Mesendoderm (in vitro differentiated cells): ENCODE measurements around the gene CCN5.

Experiments used
- DNase-seq: peaks from one replicate; pipeline ENCODE4 v3.0.0; 2013
- H2AK5ac ChIP-seq: 2 replicates; pipeline ENCODE4 v1.6.1; 2013; ENCODE audit warnings: low read length, inconsistent platforms
- H2BK120ac ChIP-seq: 2 replicates; pipeline ENCODE4 v1.6.1; 2013; ENCODE audit warnings: low read depth, mild to moderate bottlenecking, low read length, moderate library complexity, mixed read lengths
- H2BK15ac ChIP-seq: replicated peaks from 2 replicates; pipeline ENCODE4 v1.6.1; 2013; ENCODE audit warnings: low read depth, mild to moderate bottlenecking, moderate library complexity
- H2BK5ac ChIP-seq: 2 replicates; pipeline ENCODE4 v1.6.1; 2013; ENCODE audit warnings: low read length, inconsistent platforms
- H3K18ac ChIP-seq: 2 replicates; pipeline ENCODE4 v1.6.1; 2013; ENCODE audit warnings: mild to moderate bottlenecking, low read length, mixed read lengths
- H3K23ac ChIP-seq: one replicate; pipeline ENCODE4 v1.6.1; 2013; ENCODE audit warnings: low read length
- H3K27ac ChIP-seq: 2 replicates; pipeline ENCODE4 v1.5.1; 2013; ENCODE audit warnings: low read depth, mild to moderate bottlenecking, inconsistent platforms, low read length, moderate library complexity
- H3K27me3 ChIP-seq: 2 replicates; pipeline ENCODE4 v1.6.1; 2013; ENCODE audit warnings: low read length, control low read depth, mild to moderate bottlenecking, inconsistent platforms; ENCODE audit not compliant: insufficient read depth, poor library complexity
- H3K36me3 ChIP-seq: 2 replicates; pipeline ENCODE4 v1.6.1; 2013; ENCODE audit warnings: low read length, inconsistent platforms; ENCODE audit not compliant: control insufficient read depth, insufficient read depth
- H3K4ac ChIP-seq: one replicate; pipeline ENCODE4 v1.6.1; 2013; ENCODE audit warnings: low read depth, mild to moderate bottlenecking, low read length, moderate library complexity
- H3K4me1 ChIP-seq: 2 replicates; pipeline ENCODE4 v1.6.1; 2013; ENCODE audit warnings: low read depth, low read length, inconsistent platforms; ENCODE audit not compliant: control insufficient read depth
- H3K4me2 ChIP-seq: 2 replicates; pipeline ENCODE4 v1.6.1; 2013; ENCODE audit warnings: low read length
- H3K4me3 ChIP-seq: 2 replicates; pipeline ENCODE4 v1.5.1; 2013; ENCODE audit warnings: mild to moderate bottlenecking, low read length
- H3K56ac ChIP-seq: one replicate; pipeline ENCODE4 v1.6.1; 2013; ENCODE audit warnings: low read length
- H3K79me1 ChIP-seq: 2 replicates; pipeline ENCODE4 v1.6.1; 2013; ENCODE audit warnings: low read length, inconsistent platforms
- H3K79me2 ChIP-seq: 2 replicates; pipeline ENCODE4 v1.6.1; 2013; ENCODE audit warnings: mild to moderate bottlenecking, low read length; ENCODE audit not compliant: control insufficient read depth, insufficient read depth
- H3K9ac ChIP-seq: 2 replicates; pipeline ENCODE4 v1.6.1; 2013; ENCODE audit warnings: low read length, inconsistent platforms
- H4K5ac ChIP-seq: one replicate; pipeline ENCODE4 v1.6.1; 2013; ENCODE audit warnings: low read length
- H4K8ac ChIP-seq: one replicate; pipeline ENCODE4 v1.6.1; 2013; ENCODE audit warnings: low read depth, mild to moderate bottlenecking, control low read depth, low read length, moderate library complexity
- WGBS: extraction: QIAGEN DNeasy Blood & Tissue Kit; methylation state at CpG from one replicate; pipeline ENCODE4 v1.1.7; 2013; ENCODE audit warnings: low lambda C conversion rate, missing lambda C conversion rate; ENCODE audit not compliant: insufficient coverage; ENCODE audit errors: extremely low coverage; 5-methylcytosine and 5-hydroxymethylcytosine counted together

Gene CCN5

DNA sequence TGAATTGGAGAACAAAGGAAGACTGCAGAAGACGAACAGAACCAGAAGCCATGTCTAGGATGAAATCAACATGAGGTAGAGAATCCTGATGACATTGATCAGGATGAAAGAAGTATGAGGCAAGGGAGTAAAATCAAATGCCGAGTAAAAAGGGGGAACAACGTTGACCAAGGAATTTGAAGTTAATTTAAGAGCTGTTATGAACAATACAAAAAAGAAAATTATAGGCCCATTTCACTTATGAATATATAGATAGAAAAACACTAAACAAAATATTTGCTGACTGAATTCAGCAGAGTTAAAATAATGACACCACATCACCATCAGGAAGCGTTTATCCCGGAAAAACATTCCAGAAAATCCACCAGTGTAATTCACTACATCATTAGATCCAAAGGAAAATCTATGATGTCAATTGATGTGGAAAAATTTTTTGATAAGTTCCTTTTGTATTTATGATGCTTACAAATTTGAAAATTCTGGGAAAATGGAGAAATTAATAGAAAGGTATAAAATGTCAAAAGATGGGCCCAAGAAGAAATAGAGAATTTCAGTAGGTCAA, 8.1 kb upstream of the CCN5 start:
- H3K9ac ChIP-seq = no peak overlapping the region
- no peak overlapping the region for H3K4me3 ChIP-seq
- no peak for DNase-seq
- H3K79me2 ChIP-seq = no peaks in the 10 kb centered on the region
- H3K79me1 ChIP-seq = no peaks in the 10 kb centered on the region
- no peak overlapping the region for H3K27ac ChIP-seq
- no peak overlapping the region for H2BK15ac ChIP-seq
- WGBS = no CpG with 5 or more reads among the region's 5 CpGs
- H3K18ac ChIP-seq = no peak overlapping the region
- H3K4ac ChIP-seq = no peak overlapping the region
- no peak overlapping the region for H3K4me2 ChIP-seq
- H4K8ac ChIP-seq = no peak overlapping the region
- H3K23ac ChIP-seq = no peak overlapping the region
- H3K56ac ChIP-seq = no peak overlapping the region
- H3K4me1 ChIP-seq = no peaks in the 10 kb centered on the region
- H3K36me3 ChIP-seq = no peaks in the 10 kb centered on the region
- no peak overlapping the region for H2BK120ac ChIP-seq
- H3K27me3 ChIP-seq = no peaks in the 10 kb centered on the region
- no peak overlapping the region for H2BK5ac ChIP-seq
- H2AK5ac ChIP-seq = no peak overlapping the region
- no peak overlapping the region for H4K5ac ChIP-seq

DNA sequence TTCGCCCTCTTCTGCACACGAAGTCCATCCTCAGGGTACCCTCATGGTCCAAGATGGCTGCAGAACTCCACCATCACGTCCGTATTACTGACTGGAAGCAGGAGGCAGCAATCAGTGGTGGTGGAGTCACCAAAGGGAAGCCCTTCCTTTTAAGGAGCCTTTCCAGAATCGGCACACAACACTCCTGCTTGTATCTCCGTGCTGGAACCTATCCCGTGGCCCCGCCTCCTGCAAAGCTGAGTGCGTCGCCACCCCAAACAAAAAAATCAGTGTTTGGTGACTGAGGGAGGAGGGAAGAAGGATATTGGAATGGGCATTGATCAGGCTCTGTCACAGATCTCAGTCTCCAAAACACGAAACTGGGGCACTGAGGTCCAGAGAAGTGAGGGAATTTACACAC, 5.8 kb upstream of the CCN5 start:
- DNase-seq = no peak

DNA sequence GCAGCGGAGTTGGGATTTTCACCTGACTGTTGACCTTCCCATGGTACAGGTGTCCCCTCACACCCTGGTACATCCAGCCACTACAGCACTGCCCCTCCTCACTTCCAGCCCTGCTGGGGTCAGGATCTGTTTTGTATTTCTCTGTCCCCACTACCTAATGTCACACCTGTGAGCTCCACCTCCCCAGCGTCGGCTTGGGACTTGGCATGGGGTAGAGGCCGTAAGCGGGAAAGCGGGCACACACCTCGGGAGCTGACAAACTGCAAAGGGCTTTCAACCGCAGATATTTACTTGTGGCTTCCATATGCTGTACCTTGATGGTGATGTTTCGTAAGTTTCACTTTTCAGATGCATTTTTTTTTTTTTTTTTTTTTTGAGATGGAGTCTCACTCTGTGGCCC, 5.4 kb upstream of the CCN5 start:
- no peak overlapping the region for H3K4ac ChIP-seq
- H3K27me3 ChIP-seq = no peaks in the 10 kb centered on the region
- H3K36me3 ChIP-seq = no peaks in the 10 kb centered on the region
- no peak overlapping the region for H3K4me3 ChIP-seq
- H4K5ac ChIP-seq = no peak overlapping the region
- no peak for DNase-seq
- no peak overlapping the region for H3K9ac ChIP-seq
- no peak overlapping the region for H3K23ac ChIP-seq
- no peak overlapping the region for H3K56ac ChIP-seq
- no peak overlapping the region for H2BK15ac ChIP-seq
- WGBS = no CpG with 5 or more reads among the region's 9 CpGs
- no peaks in the 10 kb centered on the region for H3K4me1 ChIP-seq
- no peak overlapping the region for H2BK5ac ChIP-seq
- H2AK5ac ChIP-seq = no peak overlapping the region
- H3K79me1 ChIP-seq = no peaks in the 10 kb centered on the region
- no peaks in the 10 kb centered on the region for H3K79me2 ChIP-seq
- no peak overlapping the region for H3K27ac ChIP-seq
- no peak overlapping the region for H2BK120ac ChIP-seq
- no peak overlapping the region for H3K18ac ChIP-seq
- no peak overlapping the region for H4K8ac ChIP-seq
- no peak overlapping the region for H3K4me2 ChIP-seq

More for the DNA sequence above, 5.8 kb upstream of the CCN5 start:
- H2BK120ac ChIP-seq = no peak overlapping the region
- no peak overlapping the region for H4K8ac ChIP-seq
- H3K4me2 ChIP-seq = no peak overlapping the region
- H3K23ac ChIP-seq = no peak overlapping the region
- no peaks in the 10 kb centered on the region for H3K27me3 ChIP-seq
- H3K27ac ChIP-seq = no peak overlapping the region
- no peak overlapping the region for H2BK5ac ChIP-seq
- no peak overlapping the region for H3K9ac ChIP-seq
- no peak overlapping the region for H3K18ac ChIP-seq
- H2AK5ac ChIP-seq = no peak overlapping the region
- H4K5ac ChIP-seq = no peak overlapping the region
- H3K56ac ChIP-seq = no peak overlapping the region
- WGBS = no CpG with 5 or more reads among the region's 11 CpGs
- H3K79me1 ChIP-seq = no peaks in the 10 kb centered on the region
- H3K4me3 ChIP-seq = no peak overlapping the region
- H2BK15ac ChIP-seq = no peak overlapping the region
- H3K79me2 ChIP-seq = no peaks in the 10 kb centered on the region
- H3K4ac ChIP-seq = no peak overlapping the region
- no peaks in the 10 kb centered on the region for H3K36me3 ChIP-seq
- no peaks in the 10 kb centered on the region for H3K4me1 ChIP-seq

DNA sequence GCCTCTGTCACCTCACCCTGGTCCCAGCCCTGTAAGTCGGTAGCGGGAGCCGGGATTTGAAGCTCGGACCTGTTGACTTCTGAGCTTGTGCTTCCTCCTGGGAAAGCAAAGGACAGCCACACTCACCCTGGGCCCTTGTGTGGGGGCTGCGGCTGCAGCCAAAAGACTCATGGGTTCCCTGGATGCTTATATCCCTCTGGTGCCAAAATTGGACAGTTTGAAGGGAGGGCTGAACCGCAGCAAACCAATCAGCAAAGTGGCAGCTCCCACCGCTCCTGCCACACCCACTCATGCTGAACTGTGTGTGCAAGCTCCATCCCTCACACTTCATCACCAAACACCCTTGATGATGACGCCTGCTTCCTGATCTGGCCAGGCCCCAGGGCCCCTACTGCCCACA, 3.9 kb upstream of the CCN5 start:
- Histone ChIP-seq H3K4me2 (no peak overlapping the region), H4K8ac (no peak overlapping the region), H2BK120ac (no peak overlapping the region), H4K5ac (no peak overlapping the region), H3K9ac (no peak overlapping the region), H3K23ac (no peak overlapping the region), H2BK5ac (no peak overlapping the region), H3K4ac (no peak overlapping the region), H3K27ac (no peak overlapping the region), H3K4me3 (no peak overlapping the region), H3K36me3 (no peaks in the 10 kb centered on the region), H2AK5ac (no peak overlapping the region), H3K56ac (no peak overlapping the region), H3K79me1 (no peaks in the 10 kb centered on the region), H3K18ac (no peak overlapping the region), H3K79me2 (no peaks in the 10 kb centered on the region), H2BK15ac (no peak overlapping the region), H3K4me1 (no peaks in the 10 kb centered on the region), H3K27me3 (no peaks in the 10 kb centered on the region)
- no CpG with 5 or more reads among the region's 8 CpGs for WGBS
- DNase-seq = no peak

DNA sequence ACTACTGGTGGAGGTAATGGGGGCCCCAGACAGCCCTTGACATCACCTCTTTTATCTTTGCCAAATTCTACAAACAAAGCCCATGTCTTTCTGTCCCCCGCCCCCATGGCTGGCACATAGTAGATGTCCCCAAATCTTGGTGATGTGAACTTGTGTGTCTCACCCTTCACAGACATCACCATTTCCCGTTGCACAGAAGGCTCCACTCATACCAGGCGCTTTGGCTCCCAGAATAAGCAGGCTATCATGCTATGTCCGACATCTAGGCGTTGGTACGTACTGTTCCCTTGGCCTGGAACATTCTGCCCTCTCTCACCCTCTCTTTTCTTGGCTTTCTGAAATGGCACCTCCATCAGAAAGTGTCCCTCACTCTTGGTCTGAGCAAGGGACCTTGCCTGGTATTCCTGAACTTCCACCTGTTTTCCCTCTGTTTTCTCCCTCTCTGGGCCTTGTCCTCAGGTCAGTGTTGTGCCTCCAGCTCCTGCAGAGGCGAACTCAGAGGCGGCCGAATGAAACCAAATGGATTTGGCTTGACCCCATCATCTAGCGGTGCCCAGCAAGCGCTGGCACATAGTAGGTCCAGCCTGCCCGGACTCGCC, 968 bp upstream of the CCN5 start:
- H3K4me3 ChIP-seq = no peak overlapping the region
- no peaks in the 10 kb centered on the region for H3K4me1 ChIP-seq
- no peak overlapping the region for H3K18ac ChIP-seq
- no peak overlapping the region for H2BK5ac ChIP-seq
- no peak overlapping the region for H3K27ac ChIP-seq
- no peak overlapping the region for H4K5ac ChIP-seq
- H3K4me2 ChIP-seq = no peak overlapping the region
- no peak overlapping the region for H3K23ac ChIP-seq
- no peak overlapping the region for H2AK5ac ChIP-seq
- no CpG with 5 or more reads among the region's 13 CpGs for WGBS
- H3K79me2 ChIP-seq = no peaks in the 10 kb centered on the region
- H4K8ac ChIP-seq = no peak overlapping the region
- H3K27me3 ChIP-seq = no peaks in the 10 kb centered on the region
- no peak overlapping the region for H3K56ac ChIP-seq
- no peak for DNase-seq
- no peaks in the 10 kb centered on the region for H3K36me3 ChIP-seq
- no peak overlapping the region for H2BK15ac ChIP-seq
- H3K9ac ChIP-seq = no peak overlapping the region
- H3K79me1 ChIP-seq = no peaks in the 10 kb centered on the region
- H3K4ac ChIP-seq = no peak overlapping the region
- H2BK120ac ChIP-seq = no peak overlapping the region
